SW480 (cell line): ENCODE measurements around the gene LASP1.
"Not testable (repeated sequence)": the region's sequence is repeated elsewhere in the genome, so short reads cannot be mapped to it uniquely, and the experiment has no call there.

Experiments
- DNase-seq: peaks from one replicate; pipeline ENCODE4 v3.0.0-alpha.2; 2016; ENCODE audit warnings: low spot score

The LASP1 gene

DNA sequence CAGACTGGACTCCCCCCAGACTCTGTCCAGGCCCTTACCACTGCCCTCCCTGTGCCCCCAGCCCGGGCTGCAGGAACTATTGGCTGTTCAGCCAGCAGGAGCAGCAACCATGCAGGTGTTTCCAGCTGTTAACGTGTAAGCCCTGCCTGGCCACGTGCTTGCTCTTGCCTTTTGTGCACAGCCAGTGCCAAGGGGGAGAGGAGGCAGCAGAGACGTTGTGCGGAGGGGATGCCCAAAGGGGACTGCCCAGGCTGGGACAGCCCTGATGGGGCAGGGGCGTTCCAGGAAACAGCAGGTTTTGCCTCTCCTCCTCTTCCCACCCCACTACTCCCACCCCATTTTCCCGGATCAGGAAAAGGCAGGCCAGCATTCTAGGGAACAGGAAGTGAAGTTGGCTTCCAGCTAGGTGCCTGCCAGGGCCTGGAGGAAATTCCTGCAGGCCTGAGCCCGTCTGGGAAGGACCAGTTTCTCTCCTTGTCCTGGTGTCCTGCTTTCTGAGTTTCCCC lies 38.9 kb downstream of the LASP1 start:
- DNase-seq, result no peak

DNA sequence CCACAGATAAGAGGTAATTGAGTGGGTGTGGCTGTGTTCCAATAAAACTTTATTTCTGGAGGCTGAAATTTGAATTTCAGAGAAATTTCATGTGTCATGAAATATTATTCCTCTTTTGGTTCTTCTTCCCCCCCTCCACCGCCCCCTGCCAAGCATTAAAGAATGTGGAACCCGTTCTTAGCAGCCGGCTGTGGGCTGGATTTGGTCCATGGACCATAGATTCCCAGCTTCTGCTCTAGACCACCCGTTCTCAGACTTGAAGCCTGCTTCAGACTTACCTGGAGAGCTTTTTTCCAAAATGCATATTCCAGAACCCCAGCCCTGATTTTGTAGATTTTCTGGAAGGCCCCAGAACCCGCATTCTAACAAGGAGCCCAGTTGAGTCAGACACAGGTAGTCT lies 40.5 kb downstream of the LASP1 start:
- DNase-seq, result no peak

GRCh38 chr17:38911081-38911730 lies 41.3 kb downstream of the LASP1 start:
- no peak for DNase-seq

GRCh38 chr17:38911731-38912081 lies 41.8 kb downstream of the LASP1 start:
- not testable (repeated sequence) for DNase-seq

- no peak for DNase-seq
Observed at GRCh38 chr17:38912221-38912813, 42.5 kb downstream of the LASP1 start.

- no peak for DNase-seq
Observed at GRCh38 chr17:38914741-38915638, 45.1 kb downstream of the LASP1 start.

GRCh38 chr17:38915639-38915995 lies 45.8 kb downstream of the LASP1 start:
- no peak for DNase-seq

DNA sequence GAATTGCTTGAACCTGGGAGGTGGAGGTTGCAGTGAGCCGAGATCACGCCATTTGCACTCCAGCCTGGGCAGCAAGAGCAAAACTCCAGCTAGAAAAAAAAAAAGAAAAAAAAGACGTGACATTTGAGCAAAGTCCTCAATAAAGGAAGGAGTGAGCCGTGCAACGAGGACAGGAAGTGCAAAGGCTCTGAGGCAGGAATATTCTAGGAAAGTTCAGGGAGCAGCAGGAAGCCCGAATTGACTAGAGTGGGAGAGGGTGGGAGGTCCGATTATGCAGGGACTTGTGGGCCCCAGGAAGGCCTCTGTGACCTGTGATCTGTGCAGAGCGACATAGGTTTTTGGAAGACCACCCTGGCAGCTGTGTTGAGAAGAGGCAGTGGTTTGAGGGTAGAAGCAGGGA lies 46.9 kb downstream of the LASP1 start:
- no peak for DNase-seq

DNA sequence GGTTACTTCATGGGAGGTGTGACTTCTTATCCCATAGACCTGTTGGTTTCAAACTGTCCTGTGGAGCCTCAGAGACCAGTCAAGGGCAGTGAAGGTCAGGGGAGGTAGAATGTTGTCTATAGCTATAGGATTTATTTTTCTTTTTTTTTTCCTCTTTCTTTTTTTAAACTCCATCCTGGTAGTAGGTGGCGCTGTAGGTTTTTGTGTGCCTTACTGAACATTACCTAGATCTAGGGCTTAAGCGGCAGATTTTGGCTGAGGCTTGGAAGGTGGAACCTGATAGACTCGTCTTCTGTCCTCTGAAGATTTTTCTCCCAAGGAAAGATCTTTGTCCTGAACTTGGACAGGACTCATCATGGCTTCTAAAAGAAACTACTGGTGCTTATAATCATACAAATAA lies 47.4 kb downstream of the LASP1 start:
- no peak for DNase-seq

- no peak for DNase-seq
Observed at GRCh38 chr17:38918129-38918913, 48.5 kb downstream of the LASP1 start.

DNA sequence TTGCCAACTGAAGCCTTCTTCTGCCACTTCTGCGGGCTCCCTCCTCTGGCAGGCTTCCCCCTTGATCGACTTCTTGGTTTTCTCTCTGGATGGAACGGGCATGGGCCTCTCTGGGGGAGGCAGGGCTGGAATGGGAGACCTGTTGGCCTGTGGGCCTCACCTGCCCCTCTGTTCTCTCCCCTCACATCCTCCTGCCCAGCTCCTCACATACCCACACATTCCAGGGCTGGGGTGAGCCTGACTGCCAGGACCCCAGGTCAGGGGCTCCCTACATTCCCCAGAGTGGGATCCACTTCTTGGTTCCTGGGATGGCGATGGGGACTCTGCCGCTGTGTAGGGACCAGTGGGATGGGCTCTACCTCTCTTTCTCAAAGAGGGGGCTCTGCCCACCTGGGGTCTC lies 49.1 kb downstream of the LASP1 start:
- DNase-seq, result no peak

DNA sequence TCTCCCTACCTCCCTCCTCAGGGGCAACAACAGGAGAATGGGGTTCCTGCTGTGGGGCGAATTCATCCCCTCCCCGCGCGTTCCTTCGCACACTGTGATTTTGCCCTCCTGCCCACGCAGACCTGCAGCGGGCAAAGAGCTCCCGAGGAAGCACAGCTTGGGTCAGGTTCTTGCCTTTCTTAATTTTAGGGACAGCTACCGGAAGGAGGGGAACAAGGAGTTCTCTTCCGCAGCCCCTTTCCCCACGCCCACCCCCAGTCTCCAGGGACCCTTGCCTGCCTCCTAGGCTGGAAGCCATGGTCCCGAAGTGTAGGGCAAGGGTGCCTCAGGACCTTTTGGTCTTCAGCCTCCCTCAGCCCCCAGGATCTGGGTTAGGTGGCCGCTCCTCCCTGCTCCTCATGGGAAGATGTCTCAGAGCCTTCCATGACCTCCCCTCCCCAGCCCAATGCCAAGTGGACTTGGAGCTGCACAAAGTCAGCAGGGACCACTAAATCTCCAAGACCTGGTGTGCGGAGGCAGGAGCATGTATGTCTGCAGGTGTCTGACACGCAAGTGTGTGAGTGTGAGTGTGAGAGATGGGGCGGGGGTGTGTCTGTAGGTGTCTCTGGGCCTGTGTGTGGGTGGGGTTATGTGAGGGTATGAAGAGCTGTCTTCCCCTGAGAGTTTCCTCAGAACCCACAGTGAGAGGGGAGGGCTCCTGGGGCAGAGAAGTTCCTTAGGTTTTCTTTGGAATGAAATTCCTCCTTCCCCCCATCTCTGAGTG lies 49.6 kb downstream of the LASP1 start:
- DNase-seq, result no peak

DNA sequence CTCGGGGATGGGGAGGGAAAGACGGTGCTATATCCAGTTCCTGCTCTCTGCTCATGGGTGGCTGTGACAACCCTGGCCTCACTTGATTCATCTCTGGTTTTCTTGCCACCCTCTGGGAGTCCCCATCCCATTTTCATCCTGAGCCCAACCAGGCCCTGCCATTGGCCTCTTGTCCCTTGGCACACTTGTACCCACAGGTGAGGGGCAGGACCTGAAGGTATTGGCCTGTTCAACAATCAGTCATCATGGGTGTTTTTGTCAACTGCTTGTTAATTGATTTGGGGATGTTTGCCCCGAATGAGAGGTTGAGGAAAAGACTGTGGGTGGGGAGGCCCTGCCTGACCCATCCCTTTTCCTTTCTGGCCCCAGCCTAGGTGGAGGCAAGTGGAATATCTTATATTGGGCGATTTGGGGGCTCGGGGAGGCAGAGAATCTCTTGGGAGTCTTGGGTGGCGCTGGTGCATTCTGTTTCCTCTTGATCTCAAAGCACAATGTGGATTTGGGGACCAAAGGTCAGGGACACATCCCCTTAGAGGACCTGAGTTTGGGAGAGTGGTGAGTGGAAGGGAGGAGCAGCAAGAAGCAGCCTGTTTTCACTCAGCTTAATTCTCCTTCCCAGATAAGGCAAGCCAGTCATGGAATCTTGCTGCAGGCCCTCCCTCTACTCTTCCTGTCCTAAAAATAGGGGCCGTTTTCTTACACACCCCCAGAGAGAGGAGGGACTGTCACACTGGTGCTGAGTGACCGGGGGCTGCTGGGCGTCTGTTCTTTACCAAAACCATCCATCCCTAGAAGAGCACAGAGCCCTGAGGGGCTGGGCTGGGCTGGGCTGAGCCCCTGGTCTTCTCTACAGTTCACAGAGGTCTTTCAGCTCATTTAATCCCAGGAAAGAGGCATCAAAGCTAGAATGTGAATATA lies 50.8 kb downstream of the LASP1 start:
- no peak for DNase-seq

GRCh38 chr17:38921756-38922411 lies 52.0 kb downstream of the LASP1 start:
- DNase-seq, result no peak

- DNase-seq, result peak; percentile 27
Observed at GRCh38 chr17:38922538-38923297, 52.9 kb downstream of the LASP1 start.

- DNase-seq, result no peak
Observed at GRCh38 chr17:38925263-38925995, 55.6 kb downstream of the LASP1 start, which contains the start of gene LASP1NB. Gene LASP1NB, plus strand, starts transcription at chr17:38925614.

DNA sequence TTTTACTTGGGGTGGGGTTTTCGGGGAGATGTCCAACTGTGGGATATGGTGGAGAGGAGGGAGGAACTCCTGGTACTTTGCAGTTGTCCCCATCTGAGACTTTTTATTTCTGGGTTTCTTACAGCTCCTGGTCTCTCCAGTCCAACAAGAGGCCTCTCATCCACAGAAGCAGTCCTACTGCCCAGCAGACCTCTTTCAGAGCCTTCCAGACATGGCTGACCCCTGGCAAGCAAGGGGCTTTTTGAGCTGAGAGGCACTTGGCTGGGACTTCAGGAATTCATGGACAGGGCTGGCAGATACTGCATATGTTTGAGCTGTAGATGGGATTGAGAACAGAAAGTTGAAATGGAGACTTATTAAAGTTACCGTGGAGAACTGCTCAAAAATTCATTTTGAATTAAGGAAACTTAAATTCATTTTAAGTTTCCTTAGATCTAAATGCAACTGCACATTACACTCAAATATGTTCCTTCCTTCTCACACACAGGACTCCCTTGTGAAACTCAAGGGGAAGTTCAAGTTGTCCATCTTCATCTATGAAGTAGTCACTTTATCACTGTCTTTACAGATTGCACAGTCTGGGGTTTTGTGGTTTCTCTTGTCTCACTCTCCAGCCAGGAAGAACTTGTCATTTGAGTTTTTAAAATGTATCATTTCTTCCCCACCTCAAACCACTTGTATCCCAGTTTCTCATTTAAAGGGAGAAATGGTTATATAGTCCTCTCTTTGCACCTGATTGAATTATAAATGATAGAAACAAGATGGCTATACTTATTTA lies 56.6 kb downstream of the LASP1 start:
- DNase-seq, result no peak

GRCh38 chr17:38930782-38931181 lies 60.9 kb downstream of the LASP1 start:
- DNase-seq, result not testable (repeated sequence)
